RPMI8226 (cell line): Measurements from ENCODE around the gene KAZN.

Experiments used
- DNase-seq: peaks from one replicate; pipeline ENCODE4 v3.0.0-alpha.2; 2015

KAZN gene

GRCh38 chr1:15101801-15102200 lies 503.3 kb downstream of the KAZN start:
- no peak for DNase-seq

DNA sequence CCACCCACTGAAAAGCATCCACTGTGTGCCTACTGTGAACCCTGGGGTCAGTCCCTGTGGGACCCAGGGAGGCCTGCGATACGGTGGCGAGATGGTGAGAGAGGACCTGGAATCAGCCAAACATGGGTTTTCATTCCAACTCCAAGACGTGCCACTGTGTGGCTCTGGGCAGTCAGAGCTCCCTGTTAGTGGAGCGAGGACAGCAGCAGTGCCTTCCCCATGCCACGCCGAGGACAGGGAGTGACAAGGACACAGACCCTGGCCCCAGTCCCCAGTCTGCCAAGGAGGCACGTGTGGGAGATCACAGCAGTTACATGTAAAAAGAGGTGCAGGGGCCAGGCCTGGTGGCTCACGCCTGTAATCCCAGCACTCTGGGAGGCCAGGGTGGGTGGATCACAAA lies 504.2 kb downstream of the KAZN start:
- no peak for DNase-seq

GRCh38 chr1:15103211-15103610 lies 504.7 kb downstream of the KAZN start:
- no peak for DNase-seq

DNA sequence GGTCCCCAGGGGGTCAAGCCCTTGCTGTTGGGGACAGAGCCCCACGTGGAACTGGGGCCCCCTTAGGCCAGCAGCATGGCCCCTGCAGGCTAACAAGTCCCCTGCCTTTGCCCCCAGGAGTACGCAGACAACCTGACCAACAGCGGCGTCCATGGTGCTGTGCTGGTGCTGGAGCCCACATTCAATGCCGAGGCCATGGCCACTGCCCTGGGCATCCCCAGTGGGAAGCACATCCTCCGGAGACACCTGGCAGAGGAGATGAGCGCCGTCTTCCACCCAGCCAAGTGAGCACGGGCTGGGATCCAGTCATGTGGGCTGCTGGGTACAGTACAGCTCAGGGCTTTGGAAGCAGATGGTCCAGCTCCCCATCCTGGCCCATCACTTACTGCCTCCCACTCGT lies 505.4 kb downstream of the KAZN start:
- no peak for DNase-seq

DNA sequence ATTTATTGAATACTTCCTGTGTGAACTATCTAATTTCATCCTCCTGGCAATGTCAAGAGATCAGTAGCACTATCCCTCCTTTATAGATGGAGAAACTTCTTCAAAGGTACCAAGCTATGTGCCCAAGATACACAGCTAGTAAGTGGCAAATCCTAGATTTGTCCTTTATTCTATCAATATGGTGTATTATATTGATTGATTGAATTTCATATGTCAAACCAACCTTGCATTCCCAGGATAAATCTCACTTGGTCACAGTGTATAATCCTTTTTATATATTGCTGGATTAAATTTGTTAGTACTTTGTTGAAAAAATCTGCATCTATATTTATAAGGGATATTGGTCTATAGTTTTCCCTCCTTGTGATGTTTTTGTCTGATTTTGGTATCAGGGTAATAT lies 506.3 kb downstream of the KAZN start:
- no peak for DNase-seq

GRCh38 chr1:15106608-15107007 lies 508.1 kb downstream of the KAZN start:
- peak; percentile 49 for DNase-seq

DNA sequence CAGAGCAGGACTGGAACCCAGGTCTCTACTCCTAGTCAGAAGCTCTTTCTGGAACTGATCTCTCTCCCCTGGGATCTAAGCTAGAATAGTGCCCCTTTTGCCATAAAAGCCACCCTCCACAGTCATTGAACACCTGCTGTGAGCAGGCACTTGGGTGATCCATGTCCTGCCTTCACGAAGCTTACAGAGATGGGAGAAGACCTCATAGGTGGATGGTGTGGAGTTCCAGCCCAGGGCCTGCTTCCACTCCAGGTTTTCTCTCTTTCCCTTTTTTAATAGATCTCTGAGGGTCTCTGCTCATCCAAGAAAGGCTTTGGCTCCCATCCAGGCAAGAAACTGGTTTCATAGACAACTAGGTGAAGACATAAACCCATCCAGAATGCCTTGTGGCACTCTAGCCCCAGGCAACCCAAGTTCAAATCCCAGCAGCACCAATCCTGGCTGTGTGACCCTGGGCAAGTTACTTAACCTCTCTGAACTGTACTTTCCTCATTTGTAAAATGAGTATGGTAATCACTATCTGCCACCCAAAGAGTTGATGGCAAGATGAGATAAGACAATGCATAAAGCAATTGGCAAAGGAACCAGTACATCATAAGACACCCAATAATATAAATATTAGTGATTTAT lies 508.7 kb downstream of the KAZN start:
- DNase-seq, result no peak

GRCh38 chr1:15107911-15108310 lies 509.4 kb downstream of the KAZN start:
- DNase-seq, result no peak

DNA sequence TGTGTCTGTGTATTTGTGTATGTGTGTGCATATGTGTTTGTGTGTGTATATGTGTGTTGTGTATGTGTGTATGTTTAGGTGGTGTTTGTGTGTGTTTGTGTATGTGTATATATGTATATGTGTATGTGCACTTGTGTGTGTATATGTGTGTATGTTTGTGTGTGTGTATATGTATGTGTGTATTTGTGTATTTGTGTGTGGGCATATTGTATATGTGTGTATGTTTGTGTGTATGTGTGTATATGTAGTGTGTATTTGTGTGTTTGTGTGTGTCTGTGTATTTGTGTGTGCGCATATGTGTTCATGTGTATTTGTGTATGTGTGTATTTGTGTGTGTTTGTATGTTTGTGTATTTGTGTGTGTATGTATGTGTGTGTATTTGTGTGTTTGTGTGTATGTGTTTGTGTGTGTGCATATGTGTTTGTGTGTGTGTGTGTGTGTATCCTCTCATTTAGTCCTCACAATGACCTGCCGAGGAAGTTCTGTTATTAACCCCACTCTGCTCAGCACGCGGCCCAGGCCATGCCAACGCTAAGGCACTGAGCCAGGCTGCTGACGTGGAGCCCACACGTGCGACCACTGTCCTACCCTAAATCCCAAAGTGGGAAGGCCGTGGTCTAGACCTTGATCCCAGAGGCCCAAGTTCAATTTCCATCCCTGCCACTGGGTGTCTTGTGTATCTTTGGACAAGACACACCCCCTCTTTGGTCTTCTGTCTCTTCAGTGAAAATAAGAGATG lies 511.8 kb downstream of the KAZN start:
- no peak for DNase-seq

DNA sequence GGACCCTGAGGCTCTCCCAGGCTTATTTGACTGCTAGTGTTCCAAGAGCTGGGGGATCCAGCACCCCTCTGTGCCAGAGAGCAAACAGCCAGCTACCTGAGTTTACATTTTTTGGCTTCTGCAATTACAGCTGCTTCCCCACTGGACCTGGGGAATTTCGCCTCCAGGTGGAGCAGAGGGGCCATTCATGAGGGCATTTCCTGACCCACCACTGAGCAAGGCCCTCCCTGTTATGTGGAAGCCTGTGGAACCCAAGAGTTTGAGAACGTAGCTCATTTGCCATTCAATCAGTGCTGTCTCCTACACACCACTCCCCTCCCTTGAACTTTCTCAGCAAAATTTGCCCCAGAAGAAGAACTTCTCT lies 512.4 kb downstream of the KAZN start:
- no peak for DNase-seq

DNA sequence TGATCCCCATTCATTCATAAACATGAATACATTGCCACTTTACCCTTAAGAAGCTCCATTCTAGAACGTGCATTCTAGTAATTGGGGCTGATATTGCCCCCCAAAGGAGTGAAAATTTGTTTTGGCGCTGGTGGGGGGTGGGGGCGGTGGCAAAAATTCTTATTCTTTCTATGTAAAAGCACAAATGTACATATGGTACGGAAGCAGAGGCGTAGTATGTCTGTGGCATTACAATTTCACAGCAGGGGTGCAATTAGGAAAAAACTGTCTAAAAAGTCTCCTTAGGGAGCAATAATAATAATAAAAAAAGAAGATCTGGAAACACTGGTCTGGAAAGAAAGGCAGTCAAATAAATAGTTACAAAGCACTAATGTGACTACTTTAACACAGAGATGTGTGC lies 514.7 kb downstream of the KAZN start:
- DNase-seq, result no peak

DNA sequence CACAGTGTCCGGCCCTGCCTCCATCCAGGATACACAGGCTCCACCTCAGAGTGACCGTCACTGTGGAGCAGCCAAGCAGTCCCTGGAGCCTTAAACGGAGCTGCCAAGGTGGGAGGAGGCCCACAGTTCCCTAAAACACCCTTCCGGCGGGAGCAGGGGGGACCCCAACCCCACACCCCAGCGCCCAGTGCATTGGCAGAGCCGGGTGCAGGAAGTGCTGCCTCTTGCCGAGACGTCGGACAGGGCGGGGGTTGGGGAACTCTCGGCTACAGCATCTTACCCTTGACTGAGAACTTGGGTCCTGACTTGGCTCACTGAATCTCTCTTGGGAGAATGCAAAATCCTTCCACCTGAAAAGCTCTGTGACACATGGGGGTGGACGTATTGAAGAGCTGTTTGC lies 516.4 kb downstream of the KAZN start:
- DNase-seq, result no peak

DNA sequence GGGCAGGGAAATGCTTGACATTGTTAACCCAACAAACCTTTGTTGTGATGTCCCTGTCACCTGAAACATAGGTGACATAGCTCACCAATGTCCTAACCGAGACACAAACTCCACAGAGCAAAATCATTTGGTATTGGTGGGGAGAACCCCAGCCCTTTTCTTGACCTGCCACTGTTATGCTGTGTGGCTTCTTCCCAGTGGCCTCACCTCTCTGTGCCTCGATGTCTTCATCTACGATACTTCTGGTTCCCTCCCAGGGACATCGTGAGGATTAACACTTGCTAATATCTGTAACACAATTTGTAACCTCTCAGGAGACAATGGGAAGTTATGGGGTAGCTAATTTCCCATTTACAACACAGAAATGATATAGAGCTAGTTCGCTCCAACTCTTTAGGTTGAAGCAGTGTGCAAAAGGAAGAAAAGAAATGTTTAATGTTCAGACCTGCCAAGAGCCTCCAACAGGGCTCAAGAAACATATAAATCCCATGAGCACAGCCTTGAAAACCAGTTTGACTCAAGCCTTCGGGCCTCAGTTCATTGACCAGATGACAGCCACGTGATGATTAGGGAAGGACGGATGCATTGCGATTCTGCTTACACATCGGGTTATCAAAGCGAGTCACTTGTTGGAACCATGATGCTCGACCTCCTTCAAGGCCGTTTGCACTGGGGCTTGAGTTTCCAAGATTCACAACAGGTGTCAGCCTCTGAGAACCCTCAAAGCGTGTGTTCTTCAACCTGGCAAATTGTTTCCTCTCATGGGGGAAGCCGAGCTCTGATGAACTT lies 517.3 kb downstream of the KAZN start:
- no peak for DNase-seq

DNA sequence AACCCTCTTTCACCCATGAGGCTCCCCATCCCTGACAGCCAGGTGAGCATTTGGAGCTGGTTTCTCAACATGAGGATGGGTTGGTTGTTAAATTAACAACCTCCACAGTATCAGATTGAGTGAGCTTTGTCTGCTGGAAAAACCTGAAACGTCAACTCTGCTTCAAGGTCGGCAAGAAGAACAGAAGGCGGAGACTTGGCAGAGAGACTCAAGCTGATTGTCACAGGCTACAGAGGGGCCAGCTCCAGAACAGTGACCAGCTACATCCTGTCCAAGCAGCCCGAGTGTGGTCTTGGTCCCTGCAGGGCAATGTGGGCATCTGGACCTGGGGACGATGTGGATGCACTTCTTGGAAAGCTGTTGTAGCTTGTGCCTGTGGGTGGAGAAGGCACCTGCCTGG lies 518.5 kb downstream of the KAZN start:
- DNase-seq, result no peak

DNA sequence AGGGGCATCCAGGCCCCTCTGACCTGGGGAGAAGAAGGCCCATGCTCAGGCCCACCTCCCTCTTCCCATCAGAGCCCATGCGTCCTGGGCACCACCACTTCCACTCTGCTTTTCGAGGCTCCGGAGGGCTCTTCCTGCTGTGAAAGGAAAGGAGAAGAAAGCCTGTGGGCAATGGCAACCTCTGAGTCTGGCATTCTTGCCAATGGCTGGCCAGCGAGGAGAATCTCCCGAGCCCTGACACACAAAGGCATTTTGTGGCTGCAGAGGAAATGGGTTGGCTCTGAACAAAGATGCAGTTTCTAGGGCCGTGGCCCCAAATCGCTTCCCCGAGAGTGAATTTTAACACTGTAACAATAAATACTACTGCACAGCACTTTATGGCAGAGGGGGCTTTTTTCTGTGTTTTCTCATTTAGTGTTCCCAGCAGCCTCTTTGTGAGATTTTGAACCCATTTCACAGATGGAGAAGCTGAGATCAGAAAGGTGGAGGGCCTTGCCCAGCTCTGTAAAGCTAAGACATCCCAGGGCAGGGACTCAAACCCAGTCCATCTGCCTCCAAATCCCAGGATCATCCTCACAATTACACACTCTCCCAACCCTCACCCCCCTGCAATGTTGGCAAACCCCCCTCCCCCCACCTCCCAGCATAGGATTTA lies 519.3 kb downstream of the KAZN start:
- DNase-seq, result no peak

DNA sequence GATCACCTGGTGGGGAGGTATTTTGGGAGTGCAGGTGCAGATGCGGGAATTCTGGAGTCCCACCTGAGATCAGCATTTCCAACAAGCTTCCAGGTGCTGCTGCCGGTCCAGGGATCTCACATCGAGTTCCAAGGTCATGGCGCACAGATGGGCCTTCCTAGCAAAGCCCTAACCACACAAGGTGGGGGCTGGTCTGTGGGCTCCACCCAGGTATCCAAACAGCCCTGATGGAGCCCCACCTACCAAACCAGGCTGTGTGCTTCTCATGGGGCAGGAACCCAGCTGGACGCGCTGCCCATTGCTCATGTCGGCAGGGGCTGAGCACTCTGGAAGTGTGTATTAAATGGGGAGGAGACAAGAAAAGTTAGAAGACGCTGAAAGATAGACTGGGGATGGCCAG lies 520.1 kb downstream of the KAZN start:
- DNase-seq, result no peak

DNA sequence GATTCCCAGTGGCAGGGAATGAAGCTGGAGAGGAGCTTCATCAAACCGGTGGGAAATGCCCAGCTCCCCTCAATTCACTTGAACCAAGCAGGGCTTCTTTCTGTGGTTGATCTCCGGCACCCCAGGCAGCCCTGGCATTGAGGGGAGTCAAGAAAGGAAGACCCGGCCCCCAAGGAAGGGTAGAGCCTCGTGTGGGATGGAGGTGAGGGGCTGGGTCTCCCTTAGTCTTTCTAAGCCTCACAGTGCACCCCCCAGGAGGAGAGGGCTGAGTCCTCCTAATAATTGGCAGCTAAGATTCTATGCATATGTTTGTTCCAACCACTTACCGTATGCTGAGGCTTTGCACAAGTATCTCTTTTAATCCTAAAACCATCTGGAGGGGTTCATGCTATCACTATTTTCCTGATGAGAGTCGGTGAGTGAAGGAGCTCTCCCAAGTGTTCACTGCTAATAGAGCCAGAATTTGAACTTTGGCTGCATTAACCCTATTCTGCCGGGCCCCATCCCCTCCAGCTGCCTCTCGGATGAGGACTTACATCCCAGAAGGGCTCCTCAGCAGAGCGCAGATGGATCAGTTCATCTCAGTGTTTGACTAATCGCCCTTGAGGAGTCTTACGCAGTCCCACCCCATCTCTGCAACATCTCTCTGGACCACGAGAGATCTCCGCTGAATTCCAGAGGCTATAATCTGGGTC lies 521.9 kb downstream of the KAZN start:
- DNase-seq, result no peak

DNA sequence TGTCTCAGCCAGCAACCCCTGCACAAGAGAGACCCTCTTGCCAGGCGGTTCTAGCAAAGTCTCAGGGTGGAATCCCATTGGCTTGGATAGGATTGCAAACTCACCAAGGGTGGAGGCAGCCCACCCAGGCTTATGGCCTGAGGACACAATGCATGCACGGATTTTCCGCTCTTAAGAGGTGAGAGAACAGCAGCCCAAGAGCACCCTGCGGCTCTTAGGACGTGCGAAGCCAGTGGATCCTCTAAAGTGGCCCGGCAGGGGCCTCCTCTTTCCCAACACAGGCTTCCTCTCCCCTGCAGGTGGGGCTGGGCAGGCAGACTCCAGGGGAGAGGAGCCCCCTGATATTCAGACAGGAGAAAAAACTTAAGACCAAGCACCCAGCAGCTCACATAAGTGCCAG lies 523.8 kb downstream of the KAZN start:
- no peak for DNase-seq

- no peak for DNase-seq
Observed at GRCh38 chr1:15123270-15123669, 524.8 kb downstream of the KAZN start.

DNA sequence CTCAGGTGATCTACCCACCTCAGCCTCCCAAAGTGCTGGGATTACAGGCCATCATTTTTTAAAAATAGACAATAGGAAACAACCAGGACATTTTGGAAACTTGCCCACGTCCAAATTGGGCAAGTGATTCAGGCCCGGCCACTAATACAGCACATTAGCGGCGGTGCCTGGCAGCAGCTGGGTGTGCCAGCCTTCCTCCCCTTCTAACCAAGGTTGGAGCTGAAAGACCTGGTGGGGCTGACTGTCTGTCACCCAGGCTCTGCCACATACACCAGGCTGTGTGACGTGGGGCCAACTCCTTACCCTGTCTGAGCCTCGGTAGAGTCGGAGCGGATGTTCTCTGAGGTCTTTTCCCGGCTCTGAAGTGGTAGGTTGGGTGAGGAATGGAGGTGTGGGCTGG lies 525.4 kb downstream of the KAZN start:
- DNase-seq, result no peak

DNA sequence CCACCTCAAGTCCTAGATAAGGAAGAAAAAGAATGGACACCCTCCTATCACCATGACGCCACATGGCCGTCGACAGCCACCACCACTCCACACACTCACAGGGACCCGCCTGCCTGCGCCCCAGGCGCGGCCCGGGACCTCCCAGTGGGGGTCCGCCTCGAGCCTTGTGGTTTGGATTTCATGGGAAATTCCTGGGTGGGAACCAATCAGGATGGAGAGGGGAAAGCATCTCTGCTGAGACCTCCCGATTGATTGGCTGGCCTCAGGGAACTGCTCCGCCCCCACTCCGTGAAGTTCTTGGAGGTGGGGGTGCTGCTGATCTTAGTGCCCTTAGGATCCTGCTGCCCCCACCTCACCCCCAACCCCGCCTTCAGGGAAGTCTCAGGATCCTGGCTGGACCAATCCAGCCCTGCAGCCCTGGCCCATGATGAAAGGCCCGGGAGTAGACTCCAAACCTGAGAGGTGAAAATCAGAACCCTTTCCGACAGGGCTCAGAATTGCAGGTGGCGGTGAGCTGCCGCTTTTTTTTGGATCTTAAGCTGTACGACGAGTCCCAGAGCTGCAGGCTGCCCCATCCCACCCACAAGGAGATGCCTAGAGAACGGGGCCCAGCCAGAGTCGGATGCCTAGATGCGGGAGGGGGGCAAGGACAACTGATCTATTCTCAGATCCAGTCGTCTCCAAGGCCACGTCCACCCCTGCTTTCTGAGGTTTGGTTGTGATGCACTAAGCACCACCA lies 526.0 kb downstream of the KAZN start:
- DNase-seq, result no peak

GRCh38 chr1:15125101-15125745 lies 526.7 kb downstream of the KAZN start:
- DNase-seq, result no peak
